ENCODE data around the gene CLEC3B.

DNA sequence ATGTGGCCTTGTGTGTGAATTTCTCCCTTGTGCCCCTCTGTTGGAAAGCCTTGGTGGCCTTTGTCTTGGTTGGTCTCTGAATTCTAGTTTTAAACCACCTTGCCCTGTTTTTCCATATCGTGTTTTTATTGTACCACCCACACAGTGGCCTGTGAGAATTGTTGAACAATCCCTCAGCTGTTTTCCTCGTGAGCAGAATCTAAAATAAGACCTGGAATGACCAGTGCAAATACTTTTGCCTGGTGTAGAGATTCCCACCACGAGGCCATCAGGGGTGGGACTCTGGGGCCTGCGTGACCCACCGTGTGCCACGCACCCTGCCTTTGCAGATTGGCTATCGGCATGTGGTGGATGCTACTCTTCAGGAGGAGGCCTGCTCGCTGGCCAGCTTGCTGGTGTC, 19.0 kb upstream of the CLEC3B start:
- no peak for TF ChIP-seq POLR2A (IDR thresholded peaks at IDR 0.05)
- TF ChIP-seq, protein P1, sequence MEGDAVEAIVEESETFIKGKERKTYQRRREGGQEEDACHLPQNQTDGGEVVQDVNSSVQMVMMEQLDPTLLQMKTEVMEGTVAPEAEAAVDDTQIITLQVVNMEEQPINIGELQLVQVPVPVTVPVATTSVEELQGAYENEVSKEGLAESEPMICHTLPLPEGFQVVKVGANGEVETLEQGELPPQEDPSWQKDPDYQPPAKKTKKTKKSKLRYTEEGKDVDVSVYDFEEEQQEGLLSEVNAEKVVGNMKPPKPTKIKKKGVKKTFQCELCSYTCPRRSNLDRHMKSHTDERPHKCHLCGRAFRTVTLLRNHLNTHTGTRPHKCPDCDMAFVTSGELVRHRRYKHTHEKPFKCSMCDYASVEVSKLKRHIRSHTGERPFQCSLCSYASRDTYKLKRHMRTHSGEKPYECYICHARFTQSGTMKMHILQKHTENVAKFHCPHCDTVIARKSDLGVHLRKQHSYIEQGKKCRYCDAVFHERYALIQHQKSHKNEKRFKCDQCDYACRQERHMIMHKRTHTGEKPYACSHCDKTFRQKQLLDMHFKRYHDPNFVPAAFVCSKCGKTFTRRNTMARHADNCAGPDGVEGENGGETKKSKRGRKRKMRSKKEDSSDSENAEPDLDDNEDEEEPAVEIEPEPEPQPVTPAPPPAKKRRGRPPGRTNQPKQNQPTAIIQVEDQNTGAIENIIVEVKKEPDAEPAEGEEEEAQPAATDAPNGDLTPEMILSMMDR (IDR thresholded peaks at IDR 0.05) = no peak
- no peak for TF ChIP-seq EP300 (IDR thresholded peaks at IDR 0.05)

Data from tibial nerve (tissue), 4 donors.